CD4-positive, alpha-beta T cell treated with Interferon gamma for 1 hour (primary cell): ENCODE results near the gene HBP1.
A peak's percentile ranks its signal among the peaks of the same experiment; 100 is the strongest.
"Not testable (repeated sequence)": the region's sequence is repeated elsewhere in the genome, so short reads cannot be mapped to it uniquely, and the experiment has no call there.

Experiments used
- DNase-seq: peaks from one replicate; pipeline ENCODE4 v3.0.0-alpha.2; 2020

Gene HBP1, protein sequence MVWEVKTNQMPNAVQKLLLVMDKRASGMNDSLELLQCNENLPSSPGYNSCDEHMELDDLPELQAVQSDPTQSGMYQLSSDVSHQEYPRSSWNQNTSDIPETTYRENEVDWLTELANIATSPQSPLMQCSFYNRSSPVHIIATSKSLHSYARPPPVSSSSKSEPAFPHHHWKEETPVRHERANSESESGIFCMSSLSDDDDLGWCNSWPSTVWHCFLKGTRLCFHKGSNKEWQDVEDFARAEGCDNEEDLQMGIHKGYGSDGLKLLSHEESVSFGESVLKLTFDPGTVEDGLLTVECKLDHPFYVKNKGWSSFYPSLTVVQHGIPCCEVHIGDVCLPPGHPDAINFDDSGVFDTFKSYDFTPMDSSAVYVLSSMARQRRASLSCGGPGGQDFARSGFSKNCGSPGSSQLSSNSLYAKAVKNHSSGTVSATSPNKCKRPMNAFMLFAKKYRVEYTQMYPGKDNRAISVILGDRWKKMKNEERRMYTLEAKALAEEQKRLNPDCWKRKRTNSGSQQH

DNA sequence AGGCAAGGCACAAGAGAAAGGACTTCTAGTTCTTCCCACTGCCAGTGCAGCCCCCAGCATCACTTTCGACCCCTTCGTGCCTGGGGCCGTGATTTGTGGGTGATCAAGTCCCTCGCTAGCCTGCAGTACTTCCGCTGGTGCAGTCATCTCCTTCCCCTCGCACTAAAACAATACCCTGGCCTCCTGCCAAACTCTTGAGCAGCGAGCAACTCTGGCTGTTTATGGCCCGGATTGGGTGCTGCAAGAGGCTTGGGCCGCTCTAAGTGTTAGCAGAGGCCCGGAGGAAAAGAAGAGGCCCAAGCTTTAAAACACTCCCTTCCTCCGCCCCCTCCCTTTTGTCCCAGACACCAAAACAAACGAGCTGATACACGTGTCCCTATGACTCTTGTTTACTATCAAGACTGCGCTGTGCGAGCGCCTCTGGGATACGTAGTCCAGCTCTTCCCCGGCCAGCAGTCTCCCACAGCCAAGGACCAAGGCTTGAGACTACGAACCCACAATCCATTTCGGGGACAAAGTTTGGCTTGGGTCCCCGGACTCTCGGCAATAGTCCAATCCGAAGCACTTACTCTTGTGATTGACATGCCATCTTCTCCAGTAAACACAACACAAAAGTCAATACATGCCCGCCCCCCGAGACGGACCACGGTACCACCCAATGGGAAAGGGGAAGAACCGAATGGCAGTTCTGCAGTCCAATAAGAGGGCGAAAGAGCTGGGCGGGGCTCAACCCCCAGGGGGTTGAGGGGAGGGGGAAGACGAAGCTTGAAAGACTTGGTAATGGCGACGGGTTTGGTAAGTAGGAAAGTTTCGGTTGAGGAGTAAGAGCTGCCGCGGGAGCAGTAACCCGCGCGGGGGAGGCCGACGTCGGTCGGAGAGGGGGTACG is at the start of gene HBP1:
Gene HBP1, plus strand, starts transcription at position 771 of the 887 bp plus-strand sequence. CDS start 10,891 bp downstream, outside the sequence.
- peak; percentile 99 for DNase-seq

- DNase-seq = no peak
Observed at GRCh38 chr7:107119376-107120105, 49.3 kb upstream of the HBP1 start.

DNA sequence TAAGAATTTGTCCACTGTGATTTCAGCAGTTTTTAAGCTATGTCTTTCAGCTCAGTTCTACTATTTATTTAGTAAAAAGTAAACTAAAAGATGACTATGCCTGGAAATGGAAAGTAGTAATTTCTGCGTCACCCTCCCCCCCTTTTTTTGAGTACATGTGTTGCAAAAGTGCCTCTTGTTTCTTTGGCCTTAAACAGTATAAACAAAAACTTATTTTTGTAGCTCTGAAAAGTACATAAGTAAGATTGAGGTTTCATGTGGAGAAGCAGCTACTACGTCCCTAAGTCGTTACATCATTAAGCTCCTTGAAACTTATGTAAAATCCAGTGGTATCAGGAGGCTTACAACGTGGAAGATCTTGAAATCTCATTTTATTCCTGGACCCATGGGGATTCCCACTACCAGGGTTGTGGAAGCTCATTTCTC is 46.3 kb upstream of the HBP1 start:
- DNase-seq = no peak

GRCh38 chr7:107123392-107123791 is 45.4 kb upstream of the HBP1 start:
- DNase-seq = no peak

- no peak for DNase-seq
Observed at GRCh38 chr7:107125475-107125874, 43.3 kb upstream of the HBP1 start.

- no peak for DNase-seq
Observed at GRCh38 chr7:107128217-107128616, 40.6 kb upstream of the HBP1 start.

DNA sequence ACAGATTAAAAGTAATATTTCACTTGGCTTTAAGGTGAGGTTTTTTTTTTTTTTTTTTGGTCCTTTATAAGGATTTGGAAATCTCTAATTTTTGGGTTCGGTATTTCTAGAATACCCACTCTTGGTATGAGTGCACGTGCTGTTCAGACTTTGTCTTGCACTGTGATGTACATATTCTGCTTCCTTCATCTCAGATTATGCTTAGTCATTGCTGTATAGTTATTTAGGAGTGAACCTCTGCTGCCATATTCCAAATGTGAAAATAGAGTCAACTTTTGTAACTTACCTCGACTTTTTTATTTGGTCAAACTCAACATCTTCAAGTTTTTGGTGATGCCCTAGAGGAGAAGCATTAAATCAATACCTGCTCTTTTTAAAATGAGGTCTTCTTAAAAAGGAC is 40.1 kb upstream of the HBP1 start:
- DNase-seq = no peak

- no peak for DNase-seq
Observed at GRCh38 chr7:107130487-107131220, 38.1 kb upstream of the HBP1 start.

DNA sequence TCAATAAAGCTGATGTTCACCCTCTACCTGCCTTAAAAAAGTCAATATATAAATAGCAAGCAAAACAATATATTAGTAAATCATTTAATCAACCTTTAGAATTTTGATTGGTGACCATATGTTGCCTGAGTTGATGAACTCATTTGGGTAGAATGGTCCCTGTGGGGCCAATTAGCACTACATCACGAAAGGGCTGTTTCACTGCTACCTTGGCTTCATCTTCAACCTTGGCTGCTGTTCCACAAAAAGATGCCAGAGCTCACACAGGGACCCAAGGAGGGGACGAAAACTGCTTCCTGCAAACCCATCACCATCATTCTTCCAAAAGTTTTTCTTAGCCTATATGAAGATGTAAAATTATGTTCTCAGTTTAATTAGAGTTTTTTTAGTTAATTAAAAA is 35.4 kb upstream of the HBP1 start:
- no peak for DNase-seq

DNA sequence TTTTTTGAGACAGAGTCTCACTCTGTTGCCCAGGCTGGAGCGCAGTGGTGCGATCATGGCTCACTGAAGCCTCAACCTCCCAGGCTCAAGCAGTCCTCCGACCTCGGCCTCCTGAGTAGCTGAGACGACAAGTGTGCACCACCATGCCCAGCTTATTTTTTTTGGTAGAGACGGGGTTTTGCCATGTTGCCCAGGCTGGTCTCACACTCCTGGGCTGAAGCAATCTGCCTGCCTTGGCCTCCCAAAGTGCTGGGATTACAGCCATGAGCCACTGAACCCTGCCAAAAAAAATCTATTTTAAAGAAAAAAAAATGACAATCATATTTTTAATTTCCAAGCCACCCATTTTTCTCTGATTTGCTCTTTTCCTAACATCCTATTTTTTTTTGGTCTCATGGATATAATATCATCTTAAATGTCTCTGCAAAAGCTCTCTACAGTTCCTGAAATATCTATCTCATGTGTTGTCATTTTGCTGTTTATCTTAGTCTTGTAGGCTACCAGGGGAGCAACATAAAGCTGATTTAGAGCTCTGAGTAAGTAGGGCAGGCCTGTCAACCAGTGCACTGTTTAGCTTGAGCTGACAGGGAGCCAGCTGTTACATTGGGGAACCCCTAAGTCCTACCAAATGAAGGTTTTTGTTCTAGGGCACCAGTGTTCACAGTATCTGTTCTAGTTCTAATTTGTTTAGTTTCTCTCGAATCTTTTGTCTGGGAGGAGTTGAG is 29.9 kb upstream of the HBP1 start:
- DNase-seq = no peak

- DNase-seq = not testable (repeated sequence)
Observed at GRCh38 chr7:107143875-107144274, 24.9 kb upstream of the HBP1 start.

GRCh38 chr7:107145067-107145838 is 23.6 kb upstream of the HBP1 start:
- DNase-seq = no peak

DNA sequence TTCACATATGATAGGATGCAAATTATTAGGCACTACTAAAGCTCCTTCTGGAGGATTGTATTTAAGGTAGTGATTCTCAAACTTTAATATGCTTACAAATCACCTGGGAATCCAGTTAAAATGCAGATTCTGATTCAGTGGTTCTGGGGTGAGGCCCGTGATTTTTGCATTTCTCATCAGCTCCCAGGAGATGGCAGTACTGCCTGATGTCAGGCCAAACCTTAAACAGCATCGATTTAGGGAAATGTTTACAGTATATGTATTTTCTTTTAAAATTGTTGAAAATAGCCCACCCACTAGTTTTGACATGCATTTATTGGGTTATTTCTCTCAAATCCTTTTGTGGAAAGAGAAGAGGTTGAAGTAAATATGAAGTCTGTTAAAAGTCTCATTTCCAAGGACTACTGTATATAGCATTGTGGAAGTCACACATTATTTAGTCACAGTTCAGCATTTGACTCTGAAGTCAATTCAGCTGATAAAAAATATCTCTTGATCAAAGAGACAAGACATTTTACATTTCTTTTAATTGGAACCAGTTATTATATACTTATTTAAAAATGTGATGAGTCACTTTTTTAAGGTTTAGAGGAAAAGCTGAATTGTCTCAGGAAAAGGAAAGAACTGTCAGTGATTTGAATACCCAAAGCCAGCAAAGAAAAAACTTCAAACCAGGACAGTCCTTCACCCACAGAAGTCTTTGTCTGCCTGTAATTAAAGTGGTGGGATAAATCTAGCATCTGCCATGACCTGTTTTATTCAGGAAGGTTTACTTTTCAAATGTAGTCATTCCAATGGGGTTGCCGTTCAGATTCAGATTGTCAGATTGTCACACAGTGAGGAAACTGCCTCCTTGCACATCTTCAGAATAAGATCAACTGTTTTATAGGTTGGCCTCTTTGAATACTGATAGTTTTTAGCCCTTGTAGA is 21.1 kb upstream of the HBP1 start:
- peak; percentile 17 for DNase-seq

DNA sequence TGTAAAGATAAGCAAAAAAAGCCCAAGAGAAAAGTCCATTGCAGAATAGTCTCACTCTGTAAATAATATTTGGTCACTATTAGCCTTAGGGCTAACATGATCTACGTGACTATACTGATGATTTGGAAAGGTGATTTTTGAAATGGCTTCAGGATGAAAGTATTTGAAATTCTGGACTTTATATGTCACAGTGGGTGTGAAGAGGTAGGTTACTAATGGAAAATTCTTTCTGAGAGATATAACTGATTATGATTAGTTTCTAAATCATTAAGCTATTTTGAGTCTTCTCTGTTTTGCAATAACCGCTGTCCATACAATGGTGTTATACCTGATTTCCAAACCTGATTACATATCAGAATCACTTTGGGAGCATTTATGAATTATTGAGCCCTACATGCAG is 20.1 kb upstream of the HBP1 start:
- DNase-seq = no peak

- DNase-seq = no peak
Observed at GRCh38 chr7:107149863-107150262, 18.9 kb upstream of the HBP1 start.

- peak; percentile 60 for DNase-seq
Observed at GRCh38 chr7:107150375-107151073, 18.3 kb upstream of the HBP1 start.

GRCh38 chr7:107151538-107151937 is 17.3 kb upstream of the HBP1 start:
- no peak for DNase-seq

DNA sequence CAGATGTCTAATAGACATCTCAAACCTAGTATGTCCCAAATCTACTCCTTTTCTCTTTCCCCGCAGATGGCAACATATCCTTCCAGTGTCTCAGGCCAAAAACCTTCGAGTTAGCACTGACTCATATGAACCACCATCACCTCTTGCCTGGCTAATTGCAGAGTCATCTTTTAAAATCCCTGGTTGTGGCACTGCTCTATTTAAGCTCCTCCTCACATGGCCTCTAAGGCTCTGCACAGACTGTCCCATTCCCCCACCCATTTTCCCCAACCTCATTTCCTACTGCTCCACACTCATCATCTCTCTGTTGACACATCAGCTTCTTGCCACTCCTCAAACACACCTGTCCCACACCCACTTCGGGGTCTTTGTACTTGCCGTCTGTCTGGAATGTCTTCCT is 16.8 kb upstream of the HBP1 start:
- no peak for DNase-seq

- DNase-seq = no peak
Observed at GRCh38 chr7:107154826-107155225, 14.0 kb upstream of the HBP1 start.
